HG02623 (cell line): ENCODE results near the gene LIF.

Experiments used
- ATAC-seq: cut with Tn5 transposase; IDR thresholded peaks from one replicate; pipeline ENCODE4 v1.9.1; 2021; ENCODE audit warnings: moderate library complexity; ENCODE audit not compliant: unreplicated experiment

The LIF gene

DNA sequence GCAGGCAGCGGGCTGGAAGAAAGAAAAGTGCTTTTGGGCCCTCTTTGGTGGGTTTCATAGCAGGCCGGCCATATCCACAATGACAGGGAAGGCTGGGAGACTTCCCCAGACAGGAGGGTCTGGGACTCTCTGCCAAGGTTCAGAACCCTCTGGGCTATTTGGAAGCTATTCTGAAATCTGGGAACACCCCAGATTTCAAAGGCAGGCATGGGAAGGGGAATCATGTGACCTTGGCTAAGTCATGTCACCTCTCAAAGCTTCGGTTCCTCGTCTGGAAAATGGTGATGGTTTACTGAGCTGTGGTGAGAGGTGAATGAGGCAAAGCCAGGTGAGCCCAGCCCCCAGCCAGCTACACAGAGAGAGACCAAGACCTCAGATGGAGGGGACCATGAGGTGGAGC, 38.1 kb upstream of the LIF start:
- no peak for ATAC-seq

DNA sequence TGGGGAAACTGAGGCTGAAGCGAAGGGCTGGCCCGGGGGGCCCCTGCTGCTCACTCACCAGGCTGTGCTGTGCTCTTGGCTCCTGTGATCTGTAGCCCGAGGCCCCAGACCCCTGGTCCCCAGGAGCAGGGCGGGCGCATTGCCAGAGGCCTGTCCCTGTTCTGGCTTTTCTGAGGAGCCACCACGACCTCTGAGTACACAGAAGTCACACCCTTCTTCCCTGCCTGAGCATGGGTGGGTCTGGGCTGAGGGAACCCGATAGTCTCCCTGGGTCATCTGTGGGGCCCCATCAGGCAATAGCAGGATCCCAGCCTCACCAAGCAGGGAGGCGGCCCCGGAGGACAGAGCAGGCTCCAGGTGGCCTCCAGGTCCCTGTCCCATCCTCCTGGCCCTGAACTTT, 37.6 kb upstream of the LIF start:
- ATAC-seq, result no peak

DNA sequence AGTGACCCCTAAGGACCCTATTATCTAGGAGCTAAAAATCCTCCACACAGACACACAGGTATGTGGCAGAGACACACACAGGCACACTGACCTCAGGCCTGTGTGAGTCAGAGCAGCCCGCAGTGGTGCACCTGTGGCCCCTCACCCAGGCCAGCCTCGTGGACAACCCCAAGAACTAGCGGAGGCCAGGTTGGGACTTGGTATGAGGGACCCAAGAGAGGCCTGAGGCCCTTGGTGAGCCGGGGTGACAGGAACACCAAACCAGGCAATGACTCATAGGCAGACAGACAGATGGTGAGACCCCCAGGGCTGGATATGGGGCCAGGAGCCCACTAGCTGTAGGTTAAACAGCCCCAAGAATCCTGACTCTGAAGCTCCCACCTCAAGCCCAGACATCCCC, 36.8 kb upstream of the LIF start:
- ATAC-seq, result no peak

DNA sequence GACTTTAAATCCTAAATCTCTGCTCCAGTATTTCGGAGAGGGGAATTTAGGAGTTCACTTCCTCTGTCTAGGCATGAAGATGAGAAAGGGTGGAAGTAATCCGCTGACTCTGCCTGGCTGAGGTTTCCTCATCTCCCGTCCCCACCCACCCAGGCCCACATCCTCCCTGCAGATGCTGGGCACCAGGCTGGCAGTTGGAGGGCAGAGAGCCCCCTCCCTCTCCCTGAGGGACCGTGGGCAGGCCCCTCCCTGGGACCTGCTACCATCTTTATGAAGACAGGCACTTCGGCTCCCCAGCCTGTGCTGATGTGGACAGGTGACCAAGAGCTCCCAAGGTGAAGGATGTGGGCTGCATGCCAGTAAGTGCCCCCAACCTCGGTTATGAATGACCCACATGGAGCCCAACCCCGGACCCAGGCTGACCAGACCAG, 36.1 kb upstream of the LIF start:
- no peak for ATAC-seq

DNA sequence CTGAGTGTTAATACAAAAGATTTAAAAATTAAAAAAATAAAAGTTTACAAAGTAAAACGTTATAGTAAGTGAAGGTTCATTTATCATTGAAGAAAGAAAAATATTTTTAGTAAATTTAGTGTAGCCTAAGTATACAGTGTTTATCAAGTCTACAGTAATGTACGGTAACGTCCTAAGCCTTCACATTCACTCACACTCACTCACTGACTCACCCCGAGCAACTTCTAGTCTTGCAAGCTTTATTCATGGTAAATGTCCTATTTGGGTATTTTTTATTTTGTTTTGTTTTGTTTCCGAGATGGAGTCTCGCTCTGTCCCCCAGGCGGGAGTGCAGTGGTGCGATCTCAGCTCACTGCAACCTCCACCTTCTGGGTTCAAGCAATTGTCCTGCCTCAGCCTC, 33.9 kb upstream of the LIF start:
- no peak for ATAC-seq

DNA sequence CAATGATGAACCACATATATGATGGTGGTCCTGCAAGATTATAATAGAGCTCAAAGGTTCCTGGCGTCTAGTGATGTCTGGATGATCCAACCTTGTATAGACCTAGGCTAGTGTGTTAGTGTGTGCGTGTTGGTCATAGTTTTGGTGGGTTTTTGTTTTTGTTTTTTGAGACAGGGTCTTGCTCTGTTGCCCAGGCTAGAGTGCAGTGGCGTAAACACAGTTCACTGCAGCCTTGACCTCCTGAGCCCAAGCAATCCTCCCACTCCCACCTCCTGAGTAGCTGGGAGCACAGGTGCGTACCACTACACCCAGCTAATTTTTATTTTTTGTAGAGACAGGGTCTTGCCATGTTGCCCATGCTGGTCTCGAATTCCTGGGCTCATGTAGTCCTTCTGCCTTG, 33.4 kb upstream of the LIF start:
- ATAC-seq, result no peak

DNA sequence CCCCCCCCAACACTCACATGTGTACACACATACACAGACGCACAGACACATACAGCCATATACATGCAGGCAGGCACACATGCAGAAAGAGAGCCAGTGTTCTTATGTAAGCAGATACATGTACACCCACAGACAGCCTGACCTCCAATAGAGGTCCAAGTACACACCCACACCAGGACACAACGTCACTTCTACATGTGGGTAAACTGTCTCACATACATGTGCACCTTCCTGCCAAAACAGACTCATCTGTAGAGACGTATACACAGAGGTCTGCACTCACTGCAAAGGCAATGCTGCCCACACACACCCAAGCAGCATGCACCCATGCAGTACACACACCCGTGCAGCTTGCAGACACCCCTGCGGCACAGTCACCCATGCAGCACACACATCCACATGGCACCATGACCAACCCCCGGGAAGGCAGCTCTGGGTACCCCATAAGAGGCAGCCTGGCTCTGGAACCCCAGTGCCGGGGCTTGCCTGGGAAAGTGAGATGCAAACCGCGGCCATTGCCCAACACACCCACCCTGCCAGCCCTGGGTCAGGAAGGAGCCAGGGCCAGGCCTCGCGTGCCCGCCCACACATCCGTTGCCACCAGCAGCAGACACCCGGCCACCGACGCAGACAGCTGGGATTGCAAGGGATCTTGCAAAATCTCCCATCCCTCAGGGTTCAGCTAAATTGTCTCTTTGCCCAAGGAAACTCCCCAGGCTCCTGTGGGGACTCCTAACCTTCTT, 32.7 kb upstream of the LIF start:
- ATAC-seq, result no peak

DNA sequence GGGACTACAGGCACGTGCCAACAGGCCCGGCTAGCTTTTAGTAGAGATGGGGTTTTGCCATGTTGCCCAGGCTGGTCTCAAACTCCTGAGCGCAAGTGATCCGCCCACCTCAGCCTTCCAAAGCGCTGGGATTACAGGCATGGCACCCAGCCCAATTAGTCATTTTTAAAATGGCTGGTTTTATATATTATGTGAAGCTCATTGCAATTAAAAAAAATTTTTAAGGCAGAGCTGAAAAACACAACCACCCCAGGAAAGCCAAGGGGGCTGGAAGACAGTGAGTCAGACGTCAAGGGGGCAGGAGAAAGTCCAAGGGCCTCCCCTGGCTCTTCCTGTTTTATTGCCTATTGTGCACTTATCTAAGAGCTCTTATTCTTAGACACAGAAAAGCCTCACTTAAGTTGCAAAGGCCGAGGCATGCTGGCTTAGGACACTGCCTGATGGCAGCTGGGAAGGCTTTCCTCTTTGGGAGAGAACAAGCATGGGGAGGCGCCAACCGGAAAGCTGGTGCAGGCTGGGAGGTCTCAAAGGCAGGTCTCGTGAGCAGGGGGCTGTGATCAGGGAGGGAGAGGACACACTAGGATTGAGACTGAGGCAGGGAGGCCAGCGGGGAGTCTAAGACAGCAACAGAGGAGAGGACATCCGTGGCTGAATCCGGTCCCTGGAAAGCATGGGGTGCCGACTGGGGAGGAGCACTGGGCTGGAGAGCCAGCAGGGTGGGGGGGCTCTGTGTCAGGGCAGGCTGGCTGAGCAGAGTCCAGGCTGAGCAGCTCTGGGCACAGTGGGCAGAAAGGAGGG, 31.2 kb upstream of the LIF start:
- ATAC-seq, result no peak

DNA sequence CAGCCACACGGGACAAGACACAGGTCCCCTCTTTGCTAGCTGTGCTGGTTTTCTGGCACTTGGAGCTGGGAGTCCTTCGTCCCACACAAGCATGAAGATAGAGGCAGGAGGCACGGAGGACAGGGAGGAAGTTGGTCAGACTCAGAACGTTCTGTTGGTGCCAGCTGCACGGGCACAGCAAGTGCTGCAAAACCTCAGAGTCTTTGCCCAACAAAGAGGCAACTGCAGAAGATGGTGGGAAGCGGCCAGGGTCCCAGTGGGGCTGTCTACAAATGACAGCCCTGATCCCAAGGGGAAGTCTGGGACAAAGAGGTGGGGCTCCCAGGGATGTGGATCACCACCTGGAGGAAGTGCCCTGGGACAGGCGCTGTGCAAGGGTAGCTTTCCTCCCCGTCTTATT, 29.5 kb upstream of the LIF start:
- ATAC-seq, result no peak

DNA sequence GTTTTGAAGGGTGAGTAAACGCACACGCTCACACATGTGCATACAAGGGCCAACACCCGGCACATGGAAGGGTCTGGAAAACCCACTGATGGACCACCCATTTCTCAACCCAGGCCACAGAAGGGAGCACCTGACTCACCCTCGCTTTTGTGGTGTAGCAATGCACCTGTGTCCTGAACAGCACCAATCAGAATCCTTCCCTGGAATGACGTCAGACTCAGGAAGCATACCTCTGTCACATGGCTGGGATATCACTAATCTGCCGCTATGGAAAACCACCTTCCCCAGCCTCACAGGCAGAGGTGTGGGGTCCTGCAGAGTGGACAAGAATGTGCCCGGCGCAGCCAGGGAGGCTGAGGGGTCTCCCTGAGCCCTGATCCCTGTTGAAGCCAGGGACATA, 29.1 kb upstream of the LIF start:
- ATAC-seq, result no peak

DNA sequence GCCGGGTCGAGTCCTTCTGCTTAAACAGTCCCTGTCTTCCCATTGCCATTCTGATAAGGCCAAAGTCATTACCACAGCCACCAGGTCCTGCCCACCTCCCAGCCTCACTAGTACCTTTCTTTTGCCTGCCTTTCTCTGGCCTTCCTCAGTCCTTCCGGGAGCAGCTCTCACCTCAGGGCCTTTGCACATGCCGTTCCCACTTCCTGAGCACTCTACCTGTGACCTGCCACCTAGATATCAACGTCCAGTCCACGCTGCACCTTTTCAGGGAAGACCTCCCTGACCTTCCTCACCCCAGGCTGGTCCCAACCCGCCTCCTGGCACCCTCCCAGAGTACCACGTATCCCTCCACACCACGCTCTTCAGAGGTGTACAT, 27.9 kb upstream of the LIF start:
- no peak for ATAC-seq

DNA sequence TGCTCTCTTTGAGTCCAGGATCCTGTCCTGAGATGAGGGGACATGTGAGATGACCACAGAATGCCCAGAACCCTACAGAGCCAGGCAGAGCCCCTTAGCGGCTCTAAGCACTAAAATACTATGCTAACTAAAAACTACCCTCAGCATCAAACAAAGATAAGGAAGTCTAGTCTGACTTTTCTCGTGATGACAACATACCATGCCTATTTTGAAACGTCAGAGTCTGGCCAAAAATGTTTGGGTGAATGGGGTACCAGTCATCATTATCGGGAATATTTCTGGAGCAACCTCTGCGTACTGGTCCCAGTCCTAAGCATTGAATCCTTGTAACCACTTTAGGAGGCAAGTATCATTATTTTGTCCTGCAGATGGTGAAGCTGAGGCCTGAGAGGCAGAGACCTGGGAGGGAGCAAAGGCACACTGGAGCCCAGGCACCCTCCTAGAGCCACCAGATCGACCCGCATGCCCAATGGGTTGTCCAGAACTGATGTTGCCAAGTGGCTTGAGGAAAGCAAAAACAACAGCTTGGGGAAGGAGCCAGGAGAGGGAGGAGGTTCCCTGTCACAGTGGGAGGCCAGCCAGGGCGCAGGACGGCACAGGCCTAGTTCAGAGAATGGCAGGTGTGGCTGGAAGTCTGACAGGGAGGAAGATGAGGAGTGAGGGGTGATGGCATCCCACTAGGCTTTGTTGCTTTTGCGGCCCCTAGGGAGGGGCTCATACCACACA, 27.3 kb upstream of the LIF start:
- ATAC-seq, result no peak

DNA sequence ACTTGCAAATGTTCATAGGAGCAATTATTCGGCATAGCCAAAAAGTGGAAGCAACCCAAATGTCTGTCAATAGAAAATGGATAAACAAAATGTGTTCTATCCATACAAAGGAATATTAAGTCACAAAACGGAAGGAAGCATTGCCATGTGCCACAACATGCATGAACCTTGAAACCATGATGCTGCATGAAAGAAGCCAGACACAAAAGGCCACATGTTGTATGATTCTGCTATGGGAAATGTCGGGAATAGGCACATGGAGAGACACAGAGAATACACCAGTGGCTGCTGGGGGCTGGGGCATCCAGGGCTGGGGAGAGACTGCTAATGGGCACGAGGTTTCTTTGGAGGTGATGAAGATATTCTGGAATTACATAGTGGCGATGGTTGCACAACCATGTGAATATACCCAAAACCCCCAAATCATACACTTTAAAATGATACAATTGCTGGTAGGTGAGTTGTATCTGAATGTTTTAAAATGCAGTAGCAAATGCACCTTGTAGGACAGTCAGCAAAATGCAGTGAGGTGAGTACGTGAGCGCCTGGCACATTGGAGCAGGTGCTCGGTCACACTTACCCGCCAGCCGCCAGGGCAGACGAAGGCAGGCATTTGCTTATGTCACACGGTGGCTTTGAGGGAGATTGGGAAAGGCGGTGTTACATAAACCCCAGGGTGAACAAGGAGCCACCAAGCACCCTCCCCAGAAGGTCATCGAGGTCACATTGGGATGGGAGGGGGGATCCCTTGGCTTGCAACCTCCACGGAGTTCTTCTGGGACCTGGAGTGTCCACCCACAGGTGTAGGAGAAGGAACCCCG, 26.4 kb upstream of the LIF start:
- ATAC-seq, result no peak

DNA sequence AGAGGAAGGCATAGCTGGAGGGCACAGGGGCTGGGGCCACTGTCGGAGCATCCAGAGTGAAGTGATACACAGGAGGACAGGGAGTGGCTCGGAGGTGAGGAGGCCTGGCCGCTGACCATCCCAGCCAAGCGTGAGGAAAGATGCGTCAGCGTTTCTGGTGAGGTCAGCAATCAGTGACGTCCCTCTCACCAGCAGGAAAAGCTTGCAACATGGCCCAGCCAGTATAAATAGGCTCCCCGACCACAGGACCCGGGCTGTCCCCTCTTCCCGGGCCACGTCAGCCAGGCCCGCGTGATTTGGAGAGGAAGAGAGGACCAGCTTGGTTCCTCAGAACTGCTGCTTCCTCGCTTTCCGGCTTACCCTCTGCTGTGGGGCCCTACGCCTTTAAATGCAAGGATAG, 24.3 kb upstream of the LIF start:
- no peak for ATAC-seq

DNA sequence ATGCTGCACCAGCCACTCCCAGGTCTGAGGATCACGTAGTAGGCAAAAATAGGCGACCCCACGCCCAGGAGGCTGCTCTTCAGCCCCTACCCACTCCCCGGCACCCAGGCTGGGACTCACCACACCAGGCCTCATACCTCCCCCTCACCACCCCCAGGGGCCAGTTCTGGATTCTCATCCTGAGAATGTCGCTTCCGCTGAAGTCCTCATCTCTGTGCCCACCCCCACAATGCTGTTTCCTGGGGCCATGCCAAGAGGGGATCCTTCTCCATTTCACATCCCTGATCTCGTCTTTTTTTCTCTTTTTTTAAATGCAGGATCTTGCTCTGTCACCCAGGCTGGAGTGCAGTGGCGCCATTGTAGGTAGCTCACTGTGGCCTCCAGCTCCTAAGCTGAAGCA, 21.8 kb upstream of the LIF start:
- ATAC-seq, result no peak

DNA sequence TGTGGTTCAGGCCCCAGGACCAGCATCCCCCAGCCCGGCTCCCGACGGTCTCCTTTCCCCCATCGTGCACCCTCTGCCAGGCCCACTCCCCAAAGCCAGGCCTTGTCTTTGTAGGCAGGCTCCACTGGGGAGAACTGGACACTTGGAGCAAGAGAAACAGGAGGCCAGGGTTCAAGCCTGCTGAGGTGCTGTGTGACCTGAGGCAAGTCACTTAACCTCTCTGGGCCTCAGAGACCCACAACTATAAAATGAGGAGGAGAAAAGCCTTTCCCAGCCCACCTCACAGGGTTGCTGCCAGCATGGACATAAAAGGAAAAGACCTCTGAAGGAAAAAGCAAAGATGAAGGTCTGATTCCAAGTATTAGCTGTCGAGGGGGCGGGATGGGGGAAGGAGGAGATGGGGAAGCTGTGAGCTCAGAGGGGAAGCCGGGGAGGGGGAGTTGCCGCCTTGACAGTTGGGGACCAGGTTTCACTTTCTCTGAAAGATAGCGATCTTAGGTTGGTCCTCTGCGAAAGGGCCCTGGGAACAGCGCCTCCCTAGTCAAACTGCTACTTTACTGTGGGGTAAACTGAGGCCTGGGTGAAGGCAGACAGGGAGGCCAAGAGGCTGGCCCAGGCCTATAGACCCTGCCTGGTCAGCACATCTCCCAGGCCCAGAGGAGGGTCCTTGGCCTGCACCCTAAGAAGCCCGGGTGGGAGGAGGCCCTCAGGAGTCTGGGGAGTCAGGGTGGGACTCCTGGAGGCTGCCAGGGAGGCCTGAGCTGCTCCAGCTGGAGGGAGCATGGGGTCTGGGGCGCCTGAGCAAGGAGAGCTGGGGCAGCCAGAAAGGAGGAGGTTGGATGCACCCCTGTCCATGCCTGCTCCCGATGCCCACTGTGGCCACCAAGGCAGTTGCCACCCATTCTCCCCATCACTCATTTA, 21.1 kb upstream of the LIF start:
- ATAC-seq, result no peak

DNA sequence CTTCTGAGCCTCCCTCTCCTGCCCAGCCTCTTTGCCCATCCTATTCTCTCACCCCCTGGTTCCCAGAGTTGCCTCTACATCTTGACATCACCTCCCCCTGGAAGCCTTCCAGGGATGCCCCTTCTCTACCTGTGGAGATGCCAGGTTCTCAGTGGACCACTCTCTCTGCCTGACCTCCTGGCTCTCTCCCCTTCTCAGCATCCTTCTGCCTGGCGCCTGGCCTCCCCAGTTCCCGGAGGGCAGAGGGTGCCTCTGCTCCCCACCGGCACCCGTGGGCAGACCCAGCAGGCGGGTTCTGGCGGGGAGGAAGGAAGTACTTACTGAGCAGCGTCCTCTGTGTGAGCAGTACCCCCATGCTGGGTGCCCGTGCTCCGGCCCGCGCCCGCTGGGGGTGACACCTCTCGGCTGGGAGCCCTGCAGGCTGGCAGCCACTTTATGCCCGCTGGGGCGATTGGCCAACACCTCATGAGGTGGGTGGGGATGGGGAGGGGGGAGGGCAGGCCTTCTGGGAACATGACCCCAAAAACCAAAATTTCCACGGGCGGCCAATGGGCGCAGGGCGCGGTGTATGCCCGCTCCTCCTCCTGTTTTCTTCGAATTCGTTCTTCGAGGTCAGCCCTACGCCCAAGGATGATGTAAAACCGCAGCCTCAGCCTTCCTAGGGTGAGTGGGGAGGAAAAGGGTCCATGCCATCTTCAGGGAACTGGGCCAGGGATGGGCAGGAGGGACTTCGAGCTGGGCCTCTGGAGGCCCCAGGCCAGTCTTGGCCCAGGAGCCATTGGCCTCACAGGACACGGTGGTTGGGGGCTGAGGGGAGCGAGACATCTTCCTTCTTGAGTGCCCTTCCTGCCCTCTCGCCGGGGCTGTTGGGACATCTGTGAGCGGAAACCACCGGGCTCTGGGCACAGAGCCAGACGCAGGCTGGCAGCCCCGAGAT, 20.2 kb upstream of the LIF start, which contains the start of gene OSM:
Gene OSM, minus strand, starts transcription at position 407 of the 937 bp plus-strand sequence. Its CDS starts 52 bp downstream, at position 355.
- peak; percentile 5 for ATAC-seq

DNA sequence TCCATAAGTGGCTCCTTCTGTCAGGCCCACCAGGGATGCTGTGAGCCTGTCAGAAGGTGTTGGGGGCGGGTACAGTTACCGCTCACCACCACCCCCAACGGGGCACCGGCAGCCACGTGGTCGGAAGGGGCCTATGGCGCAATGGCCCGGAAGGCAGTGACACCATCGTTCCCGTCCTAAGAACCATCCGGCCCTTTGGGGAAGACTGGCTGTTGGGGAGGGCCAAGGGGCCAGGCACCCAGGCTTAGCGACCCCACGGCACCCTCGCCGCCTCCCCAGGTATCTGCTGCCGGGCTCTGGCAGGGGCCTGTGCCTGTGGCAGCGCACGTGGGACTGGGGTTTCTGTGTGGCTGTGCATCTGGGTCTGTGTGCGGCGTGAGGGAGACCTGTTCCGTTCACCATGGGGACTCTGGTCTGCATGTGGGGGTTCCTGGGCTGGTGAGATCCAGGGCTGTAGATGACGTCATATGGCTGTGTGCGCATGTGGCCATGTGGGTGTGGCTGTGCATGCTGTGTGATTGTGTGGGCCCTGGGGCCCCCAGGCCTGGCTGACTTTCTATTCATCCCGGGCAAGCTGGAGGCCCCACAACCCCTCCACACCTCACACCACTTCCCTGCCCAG, 19.4 kb upstream of the LIF start:
- peak; percentile 59 for ATAC-seq
